Heart left ventricle (tissue), 13 donors: ENCODE measurements around the gene BNIPL.

Source experiments
- CTCF ChIP-seq, 12 donors: fragments of 200-600 bp; sonication (generic) in 4 of 12; IDR thresholded peaks; one replicate each; pipeline versions ENCODE4 v1.5.0 to v1.8.0; 2018 to 2022; ENCODE audit warnings: antibody characterized with exemption in 12 of 12, mild to moderate bottlenecking in 5 of 12
- POLR2A ChIP-seq, 2 donors: fragments of 450-650 bp; IDR thresholded peaks; one replicate each; pipeline ENCODE4 v1.6.1; 2017; ENCODE audit warnings: antibody characterized with exemption in 2 of 2, mild to moderate bottlenecking in 2 of 2, moderate library complexity in 2 of 2
- donor health status: ischemic (EF 13 %, LVEDD 7.1; RV severe dilation, severe dysfunction).
- donor health status: DM: no; HTN: yes; CAD: no.
- donor health status: DM: no; HTN: no; CAD: no.
- donor health status: ischemic (EF 25% LVEDD 6.9; RV normal size, moderate dysfunction).
- donor health status: ischemic (EF 25% LVEDD 5.7; RV mildly dilated, moderate dysfunction).
- donor health status: ischemic (EF 35%, LVEDD 5.7; RV mildly dilated, moderate dysfunction).
- donor health status: nonischemic (EF 11% LVEDD 7.7; RV severe dilation, severe dysfunction).
- donor health status: DM: yes; HTN: yes; CAD: no.
- donor health status: PGD.
- donor health status: ischemic (EF 29% LVEDD 5.4; RV normal size, mild dysfunction).
- donor health status: nonischemic (EF 23%, LVEDD 6.1; RV moderate dilation, normal function).

GRCh38 chr1:151061704-151062103, 25.3 kb downstream of the BNIPL start:
- TF ChIP-seq CTCF (IDR thresholded peaks at IDR 0.05) (no peak), POLR2A (IDR thresholded peaks at IDR 0.05) (no peak)
